Stimulated activated CD8-positive, alpha-beta memory T cell treated with anti-CD3 and anti-CD28 coated beads, Interleukin-4, amount 100 ng/mL, for 1 hour (primary cell): ENCODE measurements around the gene NFAT5.
"Not testable (repeated sequence)": the region's sequence is repeated elsewhere in the genome, so short reads cannot be mapped to it uniquely, and the experiment has no call there.

Experiments
- DNase-seq, 2 donors: peaks; one replicate each; pipeline ENCODE4 v3.0.0-alpha.2; 2020; ENCODE audit warnings: low read depth in 2 of 2, low spot score in 1 of 2

Gene NFAT5

GRCh38 chr16:69633375-69633774, 67.6 kb downstream of the NFAT5 start:
- DNase-seq: no peak

GRCh38 chr16:69636563-69637146, 70.9 kb downstream of the NFAT5 start:
- not testable (repeated sequence) for DNase-seq

GRCh38 chr16:69637206-69637865, 71.6 kb downstream of the NFAT5 start:
- not testable (repeated sequence) for DNase-seq

GRCh38 chr16:69643997-69644396, 78.2 kb downstream of the NFAT5 start:
- DNase-seq: not testable (repeated sequence)

GRCh38 chr16:69644790-69645189, 79.0 kb downstream of the NFAT5 start:
- no peak for DNase-seq

GRCh38 chr16:69647020-69647419, 81.3 kb downstream of the NFAT5 start:
- no peak for DNase-seq

GRCh38 chr16:69651217-69651616, 85.5 kb downstream of the NFAT5 start:
- DNase-seq: no peak

- DNase-seq: no peak
Observed at GRCh38 chr16:69654280-69654931, 88.6 kb downstream of the NFAT5 start.

GRCh38 chr16:69660166-69660565, 94.4 kb downstream of the NFAT5 start:
- no peak for DNase-seq

- DNase-seq: no peak
Observed at GRCh38 chr16:69662901-69663300, 97.1 kb downstream of the NFAT5 start.

GRCh38 chr16:69663846-69664245, 98.1 kb downstream of the NFAT5 start:
- DNase-seq: no peak

- no peak for DNase-seq
Observed at GRCh38 chr16:69669577-69669976, 103.8 kb downstream of the NFAT5 start.

GRCh38 chr16:69672315-69672997, 106.7 kb downstream of the NFAT5 start:
- DNase-seq: no peak

- DNase-seq: no peak
Observed at GRCh38 chr16:69672998-69673713, 107.4 kb downstream of the NFAT5 start.

- no peak for DNase-seq
Observed at GRCh38 chr16:69680358-69680757, 114.6 kb downstream of the NFAT5 start.

GRCh38 chr16:69688589-69688988, 122.8 kb downstream of the NFAT5 start:
- no peak for DNase-seq

GRCh38 chr16:69691980-69692911, 126.5 kb downstream of the NFAT5 start:
- DNase-seq: no peak

- no peak for DNase-seq
Observed at GRCh38 chr16:69693916-69694315, 128.2 kb downstream of the NFAT5 start.

GRCh38 chr16:69698404-69698803, 132.6 kb downstream of the NFAT5 start:
- no peak for DNase-seq

- no peak for DNase-seq
Observed at GRCh38 chr16:69699915-69700314, 134.1 kb downstream of the NFAT5 start.
